CD4-positive, alpha-beta T cell treated with Interleukin-2 at 100 ng/mL for 4 hours (primary cell): ENCODE measurements around the gene ST3GAL3.
A peak's percentile ranks its signal among the peaks of the same experiment; 100 is the strongest.

ENCODE experiments used
- DNase-seq: peaks from one replicate; pipeline ENCODE4 v3.0.0-alpha.2; 2020; ENCODE audit warnings: low spot score

ST3GAL3 gene

GRCh38 chr1:43786960-43787359, 79.6 kb downstream of the ST3GAL3 start:
- DNase-seq, result no peak

GRCh38 chr1:43789604-43790550, 82.5 kb downstream of the ST3GAL3 start:
- DNase-seq, result peak; percentile 8

DNA sequence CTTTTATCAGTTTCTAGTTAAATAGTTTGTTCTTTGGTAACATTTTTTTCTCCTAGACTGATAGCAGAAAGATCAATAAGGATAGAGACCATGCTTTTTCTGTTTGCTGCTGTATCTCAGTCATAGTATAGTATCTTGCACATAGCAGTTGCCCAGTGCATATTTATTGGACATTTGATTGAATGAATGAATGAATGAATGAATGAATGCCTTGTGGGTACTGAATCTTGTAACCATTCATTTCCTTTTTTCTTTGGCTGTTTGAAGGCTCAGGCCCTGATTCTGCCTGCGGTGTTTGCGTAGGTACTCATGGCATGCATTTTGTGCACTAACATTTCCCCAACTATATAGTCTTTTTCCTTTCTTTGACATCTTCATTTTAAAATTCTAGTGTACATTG, 83.9 kb downstream of the ST3GAL3 start:
- no peak for DNase-seq

GRCh38 chr1:43796111-43796581, 88.8 kb downstream of the ST3GAL3 start:
- DNase-seq, result no peak

DNA sequence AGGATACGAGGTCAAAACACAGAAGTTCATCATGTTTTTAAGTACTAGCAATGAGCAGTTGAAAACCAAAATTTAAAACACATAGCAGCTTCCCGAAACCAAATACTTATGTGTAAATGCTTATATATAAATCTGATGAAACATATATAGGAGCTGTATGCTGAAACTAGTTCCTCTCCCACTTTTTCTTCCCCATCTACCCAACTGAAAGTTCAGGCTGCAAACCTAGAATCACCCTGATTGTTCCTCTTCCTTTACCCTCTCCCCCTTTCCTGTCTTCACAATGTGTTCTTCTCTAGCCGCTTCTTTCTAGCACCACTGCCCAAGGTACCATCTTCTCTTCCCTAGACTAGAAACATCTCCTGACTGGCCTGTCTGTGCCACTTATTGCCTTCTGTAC, 90.6 kb downstream of the ST3GAL3 start:
- DNase-seq, result no peak

DNA sequence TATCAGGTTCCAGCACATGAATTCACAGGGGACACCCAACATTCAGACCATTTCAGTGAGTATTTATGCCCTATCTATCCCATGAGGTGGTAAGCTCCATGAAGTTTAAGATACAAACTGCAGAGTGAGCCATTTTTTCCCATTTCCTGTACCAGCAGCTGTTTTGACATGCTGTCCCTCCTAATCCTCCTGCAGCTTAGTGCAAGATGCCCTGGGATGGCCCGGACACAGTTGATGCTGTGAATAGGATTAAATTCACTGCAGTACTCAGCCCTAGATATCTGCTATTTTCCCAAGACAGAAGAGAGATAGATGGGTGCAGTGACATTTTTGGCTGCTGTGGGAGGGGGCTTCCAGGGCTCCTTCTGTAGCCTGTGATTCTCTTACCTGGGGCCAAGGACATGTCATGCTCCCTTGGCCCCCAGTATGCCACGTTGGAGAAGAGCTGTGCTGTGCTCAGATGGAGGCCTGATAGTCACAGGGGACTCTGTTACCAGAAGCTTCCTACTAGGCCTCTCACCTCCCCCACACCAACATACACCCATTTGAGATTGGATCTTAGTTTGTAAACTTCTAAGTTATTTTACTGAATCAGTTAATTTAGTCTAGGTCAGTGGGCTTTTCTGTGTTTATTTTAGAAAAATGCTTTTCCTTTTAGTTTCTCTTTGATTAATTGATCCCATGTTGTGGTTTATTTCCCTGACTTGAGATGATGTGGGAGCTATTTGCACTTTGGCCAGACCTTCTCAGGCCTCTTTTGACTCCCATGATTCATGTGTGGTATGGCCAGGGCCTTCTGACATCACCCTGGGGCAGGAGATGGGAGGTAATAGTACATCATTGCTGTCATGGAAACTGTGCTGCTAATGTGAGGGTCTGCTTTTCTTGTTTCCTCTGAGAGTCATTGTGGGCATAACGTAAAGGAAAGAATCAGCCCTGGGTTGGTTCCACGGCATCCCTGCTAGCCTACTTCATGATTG, 92.6 kb downstream of the ST3GAL3 start:
- no peak for DNase-seq

- no peak for DNase-seq
Measured at GRCh38 chr1:43800771-43801170, 93.4 kb downstream of the ST3GAL3 start.

DNA sequence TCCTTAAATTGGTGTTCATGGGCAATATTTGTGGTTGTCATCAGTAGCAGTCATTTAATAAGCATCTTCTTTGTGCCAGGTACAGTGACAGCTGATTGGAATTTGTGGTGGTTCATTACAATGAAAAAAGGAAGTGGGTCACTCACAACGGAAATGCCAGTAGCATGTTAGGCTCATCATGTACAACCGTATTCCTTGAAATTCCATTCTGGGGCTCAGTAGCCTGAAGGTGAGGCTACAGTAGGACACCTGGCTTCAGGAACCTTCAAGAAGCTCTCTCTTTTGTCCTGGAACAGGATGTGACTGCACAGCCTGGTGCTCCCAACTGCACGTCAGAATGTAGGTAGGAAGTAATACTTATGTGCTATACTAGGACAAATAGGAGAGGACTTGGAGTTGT, 93.9 kb downstream of the ST3GAL3 start:
- DNase-seq, result no peak

GRCh38 chr1:43802356-43802980, 95.1 kb downstream of the ST3GAL3 start:
- DNase-seq, result no peak

GRCh38 chr1:43803105-43803504, 95.8 kb downstream of the ST3GAL3 start:
- no peak for DNase-seq

DNA sequence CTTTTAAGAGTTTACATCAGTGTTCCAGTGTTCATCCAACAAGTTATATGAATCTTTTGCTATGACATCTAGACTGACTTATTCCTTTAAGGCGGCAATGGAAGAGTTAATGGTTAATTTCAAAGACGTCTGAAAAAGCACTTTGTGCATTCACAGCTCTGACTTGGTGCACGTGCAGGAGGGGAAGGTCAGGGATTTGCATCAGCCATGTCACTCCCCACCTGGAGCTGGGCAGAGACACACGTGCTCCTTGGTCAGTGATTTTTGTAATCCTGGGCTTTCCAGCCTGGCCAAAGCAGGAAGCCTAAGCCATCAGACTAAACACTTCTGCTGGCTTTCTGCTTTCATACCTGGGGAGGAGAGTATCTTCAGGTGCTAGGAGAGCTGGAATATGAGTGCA, 96.3 kb downstream of the ST3GAL3 start:
- DNase-seq, result no peak

DNA sequence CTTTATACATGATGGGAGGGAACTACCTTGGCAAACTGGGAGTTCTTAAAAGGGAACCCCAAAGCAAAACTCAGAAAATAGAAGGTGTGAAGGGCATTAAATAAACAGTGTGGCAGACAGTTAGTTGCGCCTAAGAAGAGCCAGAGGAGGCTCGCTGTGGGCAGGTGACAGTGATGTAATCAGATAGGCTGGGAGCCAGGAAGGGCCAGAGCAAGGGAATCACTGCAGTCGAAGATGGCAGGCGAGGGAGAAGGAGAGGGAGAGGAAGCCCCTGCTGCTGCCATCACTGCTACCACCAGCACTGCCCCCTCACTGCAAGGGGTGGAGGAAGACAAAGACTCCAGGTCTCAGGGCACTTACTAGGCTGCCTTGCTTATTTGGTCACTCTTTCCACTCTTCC, 97.2 kb downstream of the ST3GAL3 start:
- DNase-seq, result no peak

DNA sequence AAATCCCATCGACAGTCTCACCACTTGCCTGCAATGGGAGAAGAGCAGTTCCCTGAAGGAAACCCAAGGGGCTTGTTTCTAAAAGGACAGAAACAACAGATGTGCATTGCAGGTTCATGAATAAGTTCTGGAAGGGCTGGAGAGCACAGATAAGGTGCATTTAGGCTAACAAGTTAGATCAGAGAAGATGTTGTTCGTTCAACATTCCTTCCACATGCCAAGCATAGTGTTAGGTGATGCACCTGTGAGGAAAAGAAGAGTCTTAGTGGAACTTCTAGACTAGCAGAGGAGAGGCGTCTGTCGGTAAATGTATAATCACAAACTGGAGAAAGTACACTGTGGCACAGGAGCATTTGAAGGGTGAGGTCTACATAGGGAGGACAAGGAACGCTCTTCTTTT, 98.0 kb downstream of the ST3GAL3 start:
- no peak for DNase-seq

- no peak for DNase-seq
Measured at GRCh38 chr1:43806183-43806582, 98.8 kb downstream of the ST3GAL3 start.

DNA sequence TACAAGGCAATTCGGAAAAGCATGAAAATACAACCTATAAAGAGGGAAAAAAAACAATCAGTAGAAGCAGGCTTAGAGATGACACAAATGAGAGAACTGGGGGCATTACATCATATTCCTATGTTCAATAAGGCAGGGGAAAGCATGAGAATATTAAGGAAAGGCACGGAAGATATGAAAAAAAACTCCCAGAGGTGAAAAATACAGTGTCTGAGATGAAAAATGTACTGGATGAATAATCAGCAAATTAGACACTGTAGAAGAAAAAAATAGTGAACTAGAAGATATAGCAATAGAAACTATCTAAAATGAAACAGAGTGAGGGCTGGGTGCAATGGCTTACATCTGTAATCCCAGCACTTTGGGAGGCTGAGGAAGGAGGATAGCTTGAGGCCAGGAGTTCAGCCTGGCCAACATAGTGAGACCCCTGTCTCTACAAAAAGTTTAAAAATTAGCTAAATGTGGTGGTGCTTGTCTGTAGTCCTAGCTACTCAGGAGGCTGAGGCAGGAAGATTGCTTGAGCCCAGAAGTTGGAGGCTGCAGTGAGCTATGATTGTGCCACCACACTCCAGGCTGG, 101.8 kb downstream of the ST3GAL3 start:
- no peak for DNase-seq

DNA sequence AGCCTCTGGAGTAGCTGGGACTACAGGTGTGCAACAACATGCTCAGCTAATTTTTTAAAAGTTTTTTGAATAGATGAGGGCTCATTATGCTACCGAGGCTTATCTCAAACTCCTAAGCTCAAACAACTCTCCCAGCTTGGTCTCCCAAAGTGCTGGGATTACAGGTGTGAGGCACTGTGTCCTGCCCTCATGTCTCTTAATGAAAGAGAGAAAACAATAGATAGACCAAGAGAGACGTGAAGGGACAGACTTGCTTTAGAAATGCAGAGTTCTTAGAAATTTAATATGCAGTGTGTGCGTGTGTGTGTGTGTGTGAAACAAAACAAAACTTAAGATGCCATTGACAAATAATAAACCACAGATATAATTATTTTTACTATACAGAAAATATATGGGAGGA, 105.2 kb downstream of the ST3GAL3 start:
- no peak for DNase-seq

- DNase-seq, result no peak
Measured at GRCh38 chr1:43814401-43814800, 107.1 kb downstream of the ST3GAL3 start.

- DNase-seq, result no peak
Measured at GRCh38 chr1:43817304-43817939, 110.1 kb downstream of the ST3GAL3 start.

- no peak for DNase-seq
Measured at GRCh38 chr1:43818691-43819090, 111.4 kb downstream of the ST3GAL3 start.

DNA sequence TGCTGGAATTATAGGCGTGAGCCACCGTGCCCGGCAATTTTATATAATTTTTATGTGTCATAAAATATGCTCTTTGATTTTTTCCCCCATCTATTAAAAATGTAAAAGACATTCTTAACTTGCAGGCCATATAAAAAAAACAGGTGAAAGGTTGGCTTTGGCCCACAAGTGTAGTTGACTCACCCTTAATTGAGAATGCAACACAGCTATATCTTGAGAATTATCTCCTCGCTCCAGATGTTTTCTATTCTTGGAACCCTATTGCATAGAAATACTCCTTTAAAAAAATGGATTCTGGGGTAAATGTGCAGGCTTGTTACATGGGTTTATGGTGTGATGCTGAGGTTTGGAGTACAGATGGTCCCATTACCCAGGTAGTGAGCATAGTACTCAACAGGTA, 112.0 kb downstream of the ST3GAL3 start:
- no peak for DNase-seq

DNA sequence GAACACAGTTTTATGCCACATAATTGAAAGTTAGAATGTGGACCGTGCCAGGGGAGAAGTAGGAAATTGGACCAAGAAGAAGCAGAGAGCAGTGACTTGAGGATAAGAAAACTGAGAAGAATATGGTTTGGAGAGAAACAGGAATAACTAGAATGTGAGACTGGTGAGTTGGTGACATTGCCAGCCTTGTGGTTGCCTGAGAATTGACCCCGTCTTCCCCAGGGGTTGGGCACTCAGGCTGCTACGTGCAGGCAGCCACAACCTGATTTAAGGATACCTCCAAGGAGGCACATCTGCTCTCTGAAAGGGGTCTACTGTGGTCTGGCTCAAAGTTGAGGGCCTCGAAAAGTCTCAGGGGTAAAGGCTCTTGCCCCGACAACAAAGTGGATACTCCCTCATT, 114.1 kb downstream of the ST3GAL3 start:
- DNase-seq, result no peak
